B cell (primary cell): Measurements from ENCODE around the gene MYMK.

Experiments
- CTCF ChIP-seq: fragments of 200-600 bp; IDR thresholded peaks from one replicate; pipeline ENCODE4 v1.8.0; 2022; ENCODE audit warnings: antibody characterized with exemption, mild to moderate bottlenecking
- EZH2 ChIP-seq: IDR thresholded peaks from 2 replicates; pipeline ENCODE4 v1.6.1; 2012; ENCODE audit warnings: borderline replicate concordance, low read depth, mild to moderate bottlenecking, moderate library complexity, low read length; ENCODE audit not compliant: insufficient read depth, poor library complexity, severe bottlenecking

- TF ChIP-seq EZH2 (no peak), CTCF (no peak)
Measured at GRCh38 chr9:133560944-133561343, 36.2 kb upstream of the MYMK start.
